Pancreas (tissue), 10 donors: Measurements from ENCODE around the gene CDKAL1. TPM values are rescaled to one million over a fixed set of nuclear protein-coding genes. Genes with fewer than 3 reads are reported as not detected.

Experiments
- ATAC-seq, 4 donors: fragments of 200-7000 bp; cut with Tn5 transposase; one replicate each; pipeline versions ENCODE4 v1.8.0 to v1.9.1; 2020; ENCODE audit warnings: mild to moderate bottlenecking in 4 of 4, moderate library complexity in 4 of 4
- DNase-seq, 6 donors: peaks; one replicate each; pipeline ENCODE4 v3.0.0-alpha.2; 2020
- FAIRE-seq: peaks from 2 replicates; lab custom pipeline; 2012; peaks lifted over from hg19 to GRCh38; lab: Jason Lieb, UNC
- H3K27ac ChIP-seq, 4 donors: fragments of 200-600 bp; sonication (generic); 1 replicate in 3 of 4; 2 replicates in 1 of 4; pipeline versions ENCODE4 v1.5.0 to v1.8.0; 2020
- H3K27me3 ChIP-seq, 4 donors: fragments of 200-600 bp; one replicate each; pipeline ENCODE4 v1.8.0; 2021
- H3K36me3 ChIP-seq, 3 donors: fragments of 200-600 bp; sonication (generic) in 1 of 3; one replicate each; pipeline versions ENCODE4 v1.5.0 to v1.8.0; 2020 to 2021
- H3K4me1 ChIP-seq, 3 donors: fragments of 200-600 bp; one replicate each; pipeline ENCODE4 v1.8.0; 2021
- H3K4me3 ChIP-seq, 4 donors: fragments of 200-600 bp; sonication (generic) in 2 of 4; one replicate each; pipeline versions ENCODE4 v1.5.0 to v1.8.0; 2020 to 2021
- H3K9me3 ChIP-seq, 4 donors: fragments of 200-600 bp; one replicate each; pipeline ENCODE4 v1.8.0; 2021
- CTCF ChIP-seq, 4 donors: fragments of 200-600 bp; sonication (generic) in 3 of 4; IDR thresholded peaks; one replicate each; pipeline versions ENCODE4 v1.5.0 to v1.8.0; 2021; ENCODE audit warnings: antibody characterized with exemption in 4 of 4
- WGBS, 2 donors: extraction: QIAGEN DNeasy Blood & Tissue Kit; methylation state at CpG; one replicate each; pipeline ENCODE4 v1.1.7; 2013; 5-methylcytosine and 5-hydroxymethylcytosine counted together
- intact Hi-C, 3 donors: fragments of 100-400 bp; cut with DNase I; formaldehyde crosslinking; loops; one replicate each; pipeline versions ENCODE4 v1.11.1 to v1.14.2; 2022
- polyA plus RNA-seq, 2 donors: library from polyadenylated mRNA; stranded (reverse); fragments of 200-250 nt; gene quantifications; one replicate each; pipeline ENCODE4 v1.2.3, GENCODE V29; 2013
- total RNA-seq, 6 donors: library from RNA; stranded (reverse); fragmentation: NEBNext Ultra II Directional in 4 of 6; extraction: Animal tissue kit (Norgen Biotek cat#: 25700) in 4 of 6; gene quantifications; one replicate each; pipeline versions ENCODE4 v1.2.1 to v1.2.4, GENCODE V29; 2021 to 2023
- donor health status: healthy with polysubstance abuse.
- donor health status: DM: no; HTN: no; CAD: no; lungs with moderate emphysema.
- donor health status: DM: no; HTN: no; CAD: no.
- donor health status: control.
- donor health status: control.
- donor health status: Bipolar disorder and iron deficiency.
- donor health status: DM: yes; HTN: yes; CAD: no.
- donor health status: DM: no; HTN: no; CAD: no.
- donor health status: DM: no; HTN: no; CAD: no.
- donor health status: DM: yes; HTN: yes; CAD: no.

Gene CDKAL1
- total and polyA plus RNA-seq, 8 donors: 3.3 to 11.7 (median 8.2) TPM

GRCh38 chr6:21271428-21272155 is 737.3 kb downstream of the CDKAL1 start:
- FAIRE-seq: no peak

GRCh38 chr6:21273451-21273850 is 739.2 kb downstream of the CDKAL1 start:
- 84 to 95% methylated on average over 2 of the region's 2 CpGs for WGBS, 2 donors
- no peaks in the 10 kb centered on the region for H3K27me3 ChIP-seq
- intact Hi-C loops: no loop called here

More at GRCh38 chr6:21271428-21272155, 737.3 kb downstream of the CDKAL1 start:
- Histone ChIP-seq H3K36me3 (no peaks in the 10 kb centered on the region), H3K27me3 (no peaks in the 10 kb centered on the region), H3K27ac (no peak overlapping the region), H3K4me1 (no peaks in the 10 kb centered on the region), H3K9me3 (no peaks in the 10 kb centered on the region), H3K4me3 (no peak overlapping the region)
- intact Hi-C loops: no loop called here
- WGBS, 2 donors: 82 to 87% methylated on average over 7 of the region's 7 CpGs
- no peak for TF ChIP-seq CTCF (IDR thresholded peaks at IDR 0.05)
- no peak for DNase-seq
- ATAC-seq: no peak

GRCh38 chr6:21274851-21275250 is 740.6 kb downstream of the CDKAL1 start:
- no peak for TF ChIP-seq CTCF (IDR thresholded peaks at IDR 0.05)
- ATAC-seq (no peak), DNase-seq (no peak), FAIRE-seq (no peak)
- intact Hi-C loops: no loop called here
- Histone ChIP-seq H3K4me1 (no peaks in the 10 kb centered on the region), H3K27ac (no peak overlapping the region), H3K4me3 (no peak overlapping the region), H3K36me3 (no peaks in the 10 kb centered on the region), H3K9me3 (no peaks in the 10 kb centered on the region), H3K27me3 (no peaks in the 10 kb centered on the region)
- 78 to 80% methylated on average over 6 of the region's 6 CpGs for WGBS, 2 donors

More at GRCh38 chr6:21273451-21273850, 739.2 kb downstream of the CDKAL1 start:
- H3K4me1 ChIP-seq: no peaks in the 10 kb centered on the region
- no peak for TF ChIP-seq CTCF (IDR thresholded peaks at IDR 0.05)
- no peaks in the 10 kb centered on the region for H3K36me3 ChIP-seq
- H3K9me3 ChIP-seq: no peaks in the 10 kb centered on the region
- no peak overlapping the region for H3K27ac ChIP-seq
- ATAC-seq (no peak), DNase-seq (no peak), FAIRE-seq (no peak)
- no peak overlapping the region for H3K4me3 ChIP-seq

- H3K27me3 ChIP-seq: no peaks in the 10 kb centered on the region
- ATAC-seq (peak in 1 of 4 donors; percentile 57), FAIRE-seq (no peak), DNase-seq (no peak)
- no peaks in the 10 kb centered on the region for H3K36me3 ChIP-seq
- no peaks in the 10 kb centered on the region for H3K4me1 ChIP-seq
- WGBS, 2 donors: 75% methylated on average over 7 of the region's 7 CpGs
- intact Hi-C loops: no loop called here
- no peaks in the 10 kb centered on the region for H3K9me3 ChIP-seq
- no peak for TF ChIP-seq CTCF (IDR thresholded peaks at IDR 0.05)
- H3K4me3 ChIP-seq: no peak overlapping the region
- no peak overlapping the region for H3K27ac ChIP-seq
These were observed 743.5 kb downstream of the CDKAL1 start for GRCh38 chr6:21277601-21278374.
